GM12874 (cell line): ENCODE results near the gene TTC33.

Source experiments
- TF ChIP-seq, protein P1 (sequence below): IDR thresholded peaks from 2 replicates; pipeline ENCODE4 v1.5.1; 2011; ENCODE audit warnings: low read depth, mild to moderate bottlenecking, control low read depth, low read length, moderate library complexity; ENCODE audit not compliant: insufficient read depth

Gene TTC33

DNA sequence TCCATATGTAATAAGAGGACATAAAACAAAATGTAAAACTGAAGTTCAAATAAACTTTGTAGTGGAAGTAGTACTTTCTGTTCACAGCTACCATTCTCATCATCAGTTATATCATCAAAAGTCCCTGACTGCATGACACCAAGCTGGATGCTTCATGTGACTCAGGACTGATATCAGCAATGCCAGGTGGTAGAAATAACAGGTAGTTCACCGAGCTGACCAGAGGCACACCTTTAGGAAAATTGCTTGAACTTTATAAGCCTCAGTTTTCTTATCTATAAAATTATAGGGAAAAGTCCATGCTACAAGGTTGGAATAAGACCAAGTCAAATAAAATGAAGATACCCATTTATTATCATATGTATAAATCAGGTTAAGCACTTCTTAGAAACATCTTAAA, 200.9 kb downstream of the TTC33 start:
- TF ChIP-seq, protein P1, sequence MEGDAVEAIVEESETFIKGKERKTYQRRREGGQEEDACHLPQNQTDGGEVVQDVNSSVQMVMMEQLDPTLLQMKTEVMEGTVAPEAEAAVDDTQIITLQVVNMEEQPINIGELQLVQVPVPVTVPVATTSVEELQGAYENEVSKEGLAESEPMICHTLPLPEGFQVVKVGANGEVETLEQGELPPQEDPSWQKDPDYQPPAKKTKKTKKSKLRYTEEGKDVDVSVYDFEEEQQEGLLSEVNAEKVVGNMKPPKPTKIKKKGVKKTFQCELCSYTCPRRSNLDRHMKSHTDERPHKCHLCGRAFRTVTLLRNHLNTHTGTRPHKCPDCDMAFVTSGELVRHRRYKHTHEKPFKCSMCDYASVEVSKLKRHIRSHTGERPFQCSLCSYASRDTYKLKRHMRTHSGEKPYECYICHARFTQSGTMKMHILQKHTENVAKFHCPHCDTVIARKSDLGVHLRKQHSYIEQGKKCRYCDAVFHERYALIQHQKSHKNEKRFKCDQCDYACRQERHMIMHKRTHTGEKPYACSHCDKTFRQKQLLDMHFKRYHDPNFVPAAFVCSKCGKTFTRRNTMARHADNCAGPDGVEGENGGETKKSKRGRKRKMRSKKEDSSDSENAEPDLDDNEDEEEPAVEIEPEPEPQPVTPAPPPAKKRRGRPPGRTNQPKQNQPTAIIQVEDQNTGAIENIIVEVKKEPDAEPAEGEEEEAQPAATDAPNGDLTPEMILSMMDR: no peak

DNA sequence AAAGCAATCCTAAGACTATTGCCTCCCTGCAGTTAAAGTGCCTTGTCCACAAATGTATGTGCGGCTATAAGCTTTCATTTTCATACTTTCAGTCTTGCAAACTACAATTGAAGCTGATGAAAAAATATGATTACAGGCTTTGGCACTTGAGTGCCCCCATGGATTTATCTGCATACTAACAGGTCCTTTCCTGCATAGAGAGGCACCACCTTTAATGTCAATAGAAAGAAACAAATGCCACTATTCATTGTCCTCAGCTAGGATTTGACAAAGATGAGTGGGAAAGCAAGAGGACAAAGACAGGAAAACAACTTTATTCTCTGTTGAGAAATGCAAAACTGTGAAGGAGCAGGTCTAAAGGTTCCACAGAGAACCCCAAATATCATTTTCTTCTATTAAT, 201.7 kb downstream of the TTC33 start:
- TF ChIP-seq, protein P1: no peak

DNA sequence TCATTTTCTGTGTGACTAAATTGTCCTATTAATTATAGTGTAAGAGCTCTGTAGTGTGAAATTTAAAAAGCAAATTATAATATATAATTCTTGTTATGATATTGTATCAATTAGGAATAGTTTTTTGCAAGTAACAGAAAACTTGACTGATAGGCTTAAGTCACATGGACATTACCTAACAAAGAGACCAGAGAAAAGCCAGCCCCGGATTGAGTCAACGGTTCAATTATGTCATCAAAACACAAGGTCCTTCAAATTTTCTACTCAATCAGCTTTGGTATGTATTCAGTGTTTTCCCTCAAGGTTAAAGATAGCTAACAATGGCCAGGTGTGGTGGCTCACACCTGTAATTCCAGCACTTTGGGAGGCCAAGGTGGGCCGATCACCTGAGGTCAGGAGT, 202.8 kb downstream of the TTC33 start:
- TF ChIP-seq, protein P1: no peak

DNA sequence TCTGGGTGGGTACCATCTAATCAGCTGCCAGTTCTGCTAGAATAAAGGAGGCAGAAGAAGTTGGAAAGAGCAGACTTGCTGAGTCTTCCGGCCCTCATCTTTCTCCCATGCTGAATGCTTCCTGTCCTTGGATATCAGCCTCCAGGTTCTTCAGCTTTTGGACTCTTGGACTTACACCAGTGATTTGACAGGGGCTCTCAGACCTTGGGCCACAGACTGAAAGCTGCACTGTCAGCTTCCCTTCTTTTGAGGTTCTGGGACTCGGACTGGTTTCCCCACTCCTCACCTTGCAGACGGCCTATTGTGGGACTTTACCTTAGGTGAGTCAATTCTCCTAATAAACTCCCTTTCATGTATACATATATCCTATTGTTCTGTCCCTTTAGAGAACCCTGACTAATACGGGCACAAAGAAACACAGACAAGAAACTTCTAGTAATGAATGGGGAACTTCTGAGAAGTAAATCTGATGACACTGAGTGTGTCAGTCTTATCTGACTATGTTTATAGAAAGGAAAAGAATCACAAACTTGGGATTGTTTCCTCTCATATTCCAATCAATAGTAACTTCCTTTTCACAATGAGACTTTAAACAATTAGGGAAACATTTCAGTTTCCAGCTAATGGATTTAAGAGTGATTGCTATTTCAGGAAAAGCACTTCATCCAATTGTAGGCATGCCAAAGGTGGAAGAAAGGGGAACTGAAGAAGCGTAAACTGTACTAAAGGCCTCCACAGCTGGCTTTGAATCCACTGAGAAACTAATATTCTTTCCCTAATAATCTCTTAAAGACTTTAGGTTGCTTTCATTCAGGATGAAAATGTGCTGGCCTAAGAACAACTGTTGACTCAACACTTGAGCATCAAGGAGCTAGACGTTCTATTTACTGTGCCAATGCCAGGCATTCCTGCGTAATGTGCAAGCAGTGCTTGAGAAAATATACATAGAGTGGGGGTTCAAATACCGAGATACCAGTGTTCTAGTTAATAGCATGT, 204.0 kb downstream of the TTC33 start:
- TF ChIP-seq, protein P1: no peak

DNA sequence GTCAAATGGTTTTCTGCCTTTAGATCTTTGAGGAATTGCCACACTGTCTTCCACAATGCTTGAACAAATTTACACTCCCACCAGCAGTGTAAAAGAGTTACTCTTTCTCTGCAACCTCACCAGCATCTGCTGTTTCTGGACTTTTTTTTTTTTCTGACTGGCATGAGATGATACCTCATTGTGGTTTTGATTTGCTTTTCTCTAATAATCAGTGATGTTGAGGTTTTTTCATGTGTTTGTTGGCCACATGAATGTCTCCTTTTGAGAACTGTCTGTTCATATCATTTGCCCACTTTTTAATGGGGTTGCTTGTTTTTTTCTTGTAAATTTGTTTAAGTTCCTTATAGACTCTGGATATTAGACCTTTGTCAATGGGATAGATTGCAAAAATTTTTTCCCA, 205.3 kb downstream of the TTC33 start:
- TF ChIP-seq, protein P1: no peak

DNA sequence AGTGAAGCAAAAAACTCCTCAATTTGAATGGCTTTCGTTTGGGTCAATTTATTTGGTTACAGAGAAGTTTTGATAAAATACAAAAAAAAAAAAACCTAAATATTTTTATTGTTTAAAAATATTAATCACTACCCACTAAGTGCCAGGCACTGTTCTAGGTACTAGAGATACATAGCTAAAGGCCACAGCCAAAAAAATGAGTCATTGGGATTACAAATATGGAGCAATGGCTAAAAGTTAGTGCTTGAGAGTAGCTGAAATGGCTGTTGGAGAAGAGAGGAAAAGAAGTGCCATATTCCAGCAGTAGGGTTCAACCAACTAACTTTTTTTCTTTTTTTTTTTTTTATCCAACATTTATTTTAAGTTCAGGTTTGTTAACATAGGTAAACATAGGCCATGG, 206.1 kb downstream of the TTC33 start:
- TF ChIP-seq, protein P1: no peak

DNA sequence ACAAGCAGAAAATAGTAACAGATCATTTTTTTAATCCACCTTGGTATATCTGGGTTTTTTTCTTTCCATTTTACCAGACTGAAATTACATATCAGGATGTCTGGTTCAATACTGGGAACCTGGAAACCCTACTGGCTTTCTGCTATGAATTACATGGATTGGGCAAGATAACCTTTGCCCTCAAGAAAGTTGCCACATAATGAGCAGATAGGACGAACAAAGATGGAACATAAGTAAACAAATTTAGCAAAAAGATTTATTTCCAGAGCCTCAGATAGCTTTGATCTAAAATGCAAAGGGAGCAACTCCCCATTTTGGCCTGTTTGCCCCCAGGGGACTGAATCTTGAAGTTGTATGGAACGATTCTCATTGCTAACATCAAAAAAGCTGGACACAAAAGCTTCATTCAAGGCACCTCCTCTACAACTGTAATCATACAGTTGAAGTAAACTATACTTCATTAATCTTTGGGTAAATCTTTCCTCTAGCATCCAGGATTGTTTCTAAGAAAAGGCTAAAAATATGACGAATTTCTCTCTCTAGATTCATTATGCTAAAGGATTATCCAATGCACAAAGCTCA, 207.7 kb downstream of the TTC33 start:
- TF ChIP-seq, protein P1: no peak
